ENCODE results near the gene TSC22D2.

- TF ChIP-seq, protein P1, sequence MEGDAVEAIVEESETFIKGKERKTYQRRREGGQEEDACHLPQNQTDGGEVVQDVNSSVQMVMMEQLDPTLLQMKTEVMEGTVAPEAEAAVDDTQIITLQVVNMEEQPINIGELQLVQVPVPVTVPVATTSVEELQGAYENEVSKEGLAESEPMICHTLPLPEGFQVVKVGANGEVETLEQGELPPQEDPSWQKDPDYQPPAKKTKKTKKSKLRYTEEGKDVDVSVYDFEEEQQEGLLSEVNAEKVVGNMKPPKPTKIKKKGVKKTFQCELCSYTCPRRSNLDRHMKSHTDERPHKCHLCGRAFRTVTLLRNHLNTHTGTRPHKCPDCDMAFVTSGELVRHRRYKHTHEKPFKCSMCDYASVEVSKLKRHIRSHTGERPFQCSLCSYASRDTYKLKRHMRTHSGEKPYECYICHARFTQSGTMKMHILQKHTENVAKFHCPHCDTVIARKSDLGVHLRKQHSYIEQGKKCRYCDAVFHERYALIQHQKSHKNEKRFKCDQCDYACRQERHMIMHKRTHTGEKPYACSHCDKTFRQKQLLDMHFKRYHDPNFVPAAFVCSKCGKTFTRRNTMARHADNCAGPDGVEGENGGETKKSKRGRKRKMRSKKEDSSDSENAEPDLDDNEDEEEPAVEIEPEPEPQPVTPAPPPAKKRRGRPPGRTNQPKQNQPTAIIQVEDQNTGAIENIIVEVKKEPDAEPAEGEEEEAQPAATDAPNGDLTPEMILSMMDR (IDR thresholded peaks at IDR 0.05; ENCODE audit: low read depth, low read length, poor library complexity, severe bottlenecking) = no peak
- no peak for TF ChIP-seq EZH2phosphoT487 (IDR thresholded peaks at IDR 0.05; ENCODE audit: borderline replicate concordance, low read length)
These were observed 20.5 kb downstream of the TSC22D2 start for GRCh38 chr3:150428562-150428961.

Data from DOHH2 (cell line).